Sigmoid colon (tissue), 3 donors: ENCODE data around the gene STAT1.

Experiments
- CTCF ChIP-seq, 4 experiments: fragments of 450-650 bp in 3 of 4; fragments of 200-600 bp in 1 of 4; IDR thresholded peaks; one replicate each; pipeline ENCODE4 v1.5.1; 2016 to 2019; ENCODE audit warnings: antibody characterized with exemption in 4 of 4, mild to moderate bottlenecking in 3 of 4, moderate library complexity in 2 of 4
- POLR2A ChIP-seq, 2 donors: fragments of 450-650 bp; IDR thresholded peaks; one replicate each; pipeline ENCODE4 v1.6.1; 2016; ENCODE audit warnings: antibody characterized with exemption in 2 of 2, mild to moderate bottlenecking in 2 of 2, moderate library complexity in 2 of 2

- TF ChIP-seq CTCF (IDR thresholded peaks at IDR 0.05) (no peak), POLR2A (IDR thresholded peaks at IDR 0.05) (no peak)
These were observed 29.4 kb downstream of the STAT1 start for GRCh38 chr2:190984595-190984994.
